Thoracic aorta (tissue), 2 donors: ENCODE results near the gene WDR20. TPM values are rescaled to one million over a fixed set of nuclear protein-coding genes. Genes with fewer than 3 reads are reported as not detected.

ENCODE experiments used
- ATAC-seq: fragments of 150-250 bp; one replicate; pipeline ENCODE4 v1.8.0; 2017; ENCODE audit warnings: low read depth; ENCODE audit not compliant: insufficient number of reproducible peaks, low FRiP score
- DNase-seq: peaks from one replicate; pipeline ENCODE4 v3.0.0-alpha.2; 2020; ENCODE audit warnings: low spot score
- H3K27ac ChIP-seq, 2 donors: fragments of 200-600 bp; sonication (generic); 1 replicate in 1 of 2; 2 replicates in 1 of 2; pipeline ENCODE4 v1.5.1; 2016; ENCODE audit warnings: mild to moderate bottlenecking in 2 of 2, moderate library complexity in 2 of 2
- H3K27me3 ChIP-seq: fragments of 200-600 bp; sonication (generic); replicated peaks from 2 replicates; pipeline ENCODE4 v1.6.0; 2016; ENCODE audit warnings: mild to moderate bottlenecking; ENCODE audit not compliant: insufficient read depth
- H3K36me3 ChIP-seq: fragments of 200-600 bp; sonication (generic); one replicate; pipeline ENCODE4 v1.5.1; 2016
- H3K4me1 ChIP-seq, 2 donors: fragments of 200-600 bp; sonication (generic); 1 replicate in 1 of 2; 2 replicates in 1 of 2; pipeline versions ENCODE4 v1.5.1 to v1.6.0; 2016; ENCODE audit warnings: low read depth in 2 of 2, mild to moderate bottlenecking in 1 of 2; ENCODE audit not compliant: control insufficient read depth in 1 of 2
- H3K4me3 ChIP-seq: fragments of 200-600 bp; sonication (generic); 2 replicates; pipeline ENCODE4 v1.5.1; 2016; ENCODE audit warnings: mild to moderate bottlenecking
- H3K9me3 ChIP-seq: fragments of 200-600 bp; sonication (generic); 2 replicates; pipeline ENCODE4 v1.5.1; 2016
- CTCF ChIP-seq: fragments of 200-600 bp; sonication (generic); IDR thresholded peaks from one replicate; pipeline ENCODE4 v1.5.1; 2019; ENCODE audit warnings: antibody characterized with exemption
- total RNA-seq, 2 donors: library from RNA; depleted of rRNA; stranded (reverse); fragments of >200 nt; gene quantifications; one replicate each; pipeline versions ENCODE4 v1.1.0 to v1.2.3, GENCODE V29; 2016

WDR20 gene
- total RNA-seq, 2 donors from 2014 or later = 11.0 to 30.0 TPM

- Histone ChIP-seq H3K27ac (no peak overlapping the region), H3K9me3 (no peaks in the 10 kb centered on the region), H3K4me3 (no peak overlapping the region), H3K36me3 (no peaks in the 10 kb centered on the region), H3K27me3 (no peaks in the 10 kb centered on the region), H3K4me1 (peaks cover 0 to 6% of the 10 kb centered on the region in 2 donors)
- no peak for ATAC-seq
- DNase-seq = no peak
- no peak for TF ChIP-seq CTCF
These were observed 113.4 kb downstream of the WDR20 start for GRCh38 chr14:102252834-102253801.

DNA sequence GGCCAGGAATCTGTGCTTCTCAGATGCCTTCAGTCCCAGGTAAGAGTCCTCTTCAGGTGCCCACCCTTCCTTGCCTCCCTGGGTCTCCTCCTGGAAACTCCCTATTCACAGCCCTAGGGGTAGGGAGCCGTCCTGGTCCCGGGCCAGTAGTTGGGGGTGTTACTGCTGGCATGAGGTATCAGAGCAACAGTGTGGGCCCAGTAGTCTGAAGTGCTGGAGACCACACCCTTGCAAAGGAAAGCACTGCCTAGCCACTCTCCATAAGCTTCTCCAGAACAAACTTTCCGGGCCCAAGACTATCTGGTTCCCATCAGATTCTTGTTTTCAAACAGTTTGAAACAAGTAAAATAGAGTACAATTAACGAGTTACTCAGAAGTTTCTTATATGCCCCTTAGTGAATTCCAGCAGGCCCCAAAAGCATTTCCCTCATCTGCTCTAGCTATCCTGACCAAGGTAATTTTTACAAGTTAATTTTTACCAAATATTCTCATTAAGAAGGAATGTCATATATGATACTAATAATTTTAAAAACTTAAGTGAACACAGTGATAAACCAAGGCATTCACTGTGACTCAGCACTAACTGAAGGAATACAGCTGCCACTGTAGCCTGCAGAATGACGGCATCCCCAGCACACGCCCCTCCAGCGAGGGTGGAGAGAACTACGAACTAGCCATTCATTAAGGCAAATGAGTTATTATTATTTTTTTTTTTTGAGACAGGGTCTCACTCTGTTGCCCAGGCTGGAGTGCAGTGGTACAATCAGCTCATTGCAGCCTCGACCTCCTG is 115.9 kb downstream of the WDR20 start:
- ATAC-seq = no peak

DNA sequence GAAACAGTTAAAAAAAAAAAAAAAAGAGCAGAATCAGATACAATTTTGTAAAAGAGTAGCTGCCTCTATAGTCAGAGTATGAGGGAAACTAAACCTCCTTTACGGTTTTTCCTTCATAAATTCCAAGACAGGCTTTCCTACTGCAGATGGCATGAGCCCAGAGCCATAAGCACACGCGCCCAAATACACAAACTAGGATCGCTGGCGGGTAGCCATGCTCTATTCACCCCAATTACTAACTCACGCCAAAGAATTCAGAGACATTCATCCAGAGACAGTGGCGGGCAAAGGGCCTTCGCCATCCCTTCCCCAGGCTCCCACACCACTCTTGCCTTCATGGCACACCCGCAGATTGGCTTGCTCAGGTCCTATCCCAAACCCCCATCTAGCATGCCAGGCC is 117.0 kb downstream of the WDR20 start:
- Histone ChIP-seq H3K36me3 (no peaks in the 10 kb centered on the region), H3K4me3 (no peak overlapping the region), H3K27ac (no peak overlapping the region), H3K4me1 (peaks cover 0 to 6% of the 10 kb centered on the region in 2 donors), H3K9me3 (no peaks in the 10 kb centered on the region), H3K27me3 (no peaks in the 10 kb centered on the region)
- no peak for TF ChIP-seq CTCF
- no peak for DNase-seq
- no peak for ATAC-seq

More for the DNA sequence above, 115.9 kb downstream of the WDR20 start:
- Histone ChIP-seq H3K27me3 (no peaks in the 10 kb centered on the region), H3K27ac (peak overlapping the region in 1 of 2 donors; percentile 40), H3K9me3 (no peaks in the 10 kb centered on the region), H3K36me3 (no peaks in the 10 kb centered on the region), H3K4me3 (no peak overlapping the region), H3K4me1 (peaks cover 0 to 6% of the 10 kb centered on the region in 2 donors)
- no peak for DNase-seq
- no peak for TF ChIP-seq CTCF

DNA sequence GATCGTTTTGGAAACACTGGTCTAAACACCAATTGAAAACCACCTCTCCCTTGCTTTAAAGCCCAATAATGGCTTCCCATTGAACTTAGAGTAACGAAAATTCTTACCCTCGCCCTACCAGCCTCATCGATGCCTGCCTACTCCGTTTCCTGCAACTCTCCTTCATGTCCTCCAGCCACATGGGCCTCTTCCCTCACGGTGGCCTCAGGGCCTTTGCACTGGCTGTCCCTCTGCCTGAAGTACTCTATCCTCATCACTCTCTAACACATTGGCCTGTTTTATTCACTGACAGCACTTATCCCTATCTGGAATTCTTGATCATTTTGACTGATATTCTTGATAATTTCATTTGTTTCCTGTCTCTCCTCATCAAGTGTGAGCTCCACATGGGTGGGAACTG is 118.4 kb downstream of the WDR20 start:
- H3K36me3 ChIP-seq = no peaks in the 10 kb centered on the region
- H3K4me3 ChIP-seq = no peak overlapping the region
- TF ChIP-seq CTCF = no peak
- H3K9me3 ChIP-seq = no peaks in the 10 kb centered on the region
- DNase-seq = no peak
- no peaks in the 10 kb centered on the region for H3K27me3 ChIP-seq
- no peak for ATAC-seq
- H3K27ac ChIP-seq = no peak overlapping the region
- H3K4me1 ChIP-seq = peaks cover 0 to 6% of the 10 kb centered on the region in 2 donors

Other genes with a start within 250 kb of the WDR20 start
- gene DYNC1H1, start 175.3 kb upstream of the WDR20 start, total RNA-seq = 100 to 1,000 TPM; 517 to 555 TPM
- 100 to 1,000 TPM; 214 to 399 TPM for gene HSP90AA1, start 52.9 kb upstream of the WDR20 start, total RNA-seq
- gene MOK, start 165.3 kb downstream of the WDR20 start, total RNA-seq = 10 to 100 TPM; 15.0 to 41.0 TPM
- gene ZNF839, start 179.8 kb downstream of the WDR20 start, total RNA-seq = 1 to 10 TPM; 4.2 to 7.0 TPM
- gene CINP, start 223.0 kb downstream of the WDR20 start, total RNA-seq = 10 to 100 TPM; 32.5 to 36.5 TPM
- 10 to 100 TPM; 36.5 to 41.3 TPM for gene TECPR2, start 223.0 kb downstream of the WDR20 start, total RNA-seq